HepG2 (cell line): ENCODE results near the gene RHOV. TPM values are rescaled to one million over a fixed set of nuclear protein-coding genes. Genes with fewer than 3 reads are reported as not detected.

Source experiments
- AGO2 ChIP-seq: fragments of 200-400 bp; formaldehyde crosslinking; optimal IDR thresholded peaks from 2 replicates; pipeline ENCODE3; 2017; ENCODE audit warnings: mild to moderate bottlenecking, low read depth, low read length, moderate library complexity
- AHR ChIP-seq: IDR thresholded peaks from 2 replicates; pipeline ENCODE4 v1.6.1; 2018; ENCODE audit warnings: missing genetic modification reagents, missing compliant biosample characterization
- HIVEP1 ChIP-seq: sonication (generic); formaldehyde crosslinking; IDR thresholded peaks from 2 replicates; pipeline ENCODE4 v1.4.0; 2020; ENCODE audit warnings: mild to moderate bottlenecking, missing genetic modification reagents
- KMT2A ChIP-seq: sonication (generic); formaldehyde crosslinking; IDR thresholded peaks from 2 replicates; pipeline ENCODE4 v1.4.0; 2020; ENCODE audit warnings: missing genetic modification reagents
- MAF1 ChIP-seq: sonication (generic); formaldehyde crosslinking; IDR thresholded peaks from 2 replicates; pipeline ENCODE4 v1.5.0; 2020; ENCODE audit warnings: missing genetic modification reagents, borderline replicate concordance
- MLX ChIP-seq: IDR thresholded peaks from 2 replicates; pipeline ENCODE4 v1.6.1; 2016
- REXO4 ChIP-seq: sonication (generic); formaldehyde crosslinking; IDR thresholded peaks from 2 replicates; pipeline ENCODE4 v1.8.0; 2022; ENCODE audit warnings: missing genetic modification reagents, mild to moderate bottlenecking, borderline replicate concordance
- SMYD3 ChIP-seq: sonication (generic); formaldehyde crosslinking; IDR thresholded peaks from 2 replicates; pipeline ENCODE4 v1.8.1; 2023; ENCODE audit warnings: mild to moderate bottlenecking, missing genetic modification reagents
- TFAP4 ChIP-seq: sonication (generic); IDR thresholded peaks from 2 replicates; pipeline ENCODE4 v1.6.1; 2016; ENCODE audit warnings: low read depth, borderline replicate concordance
- TOE1 ChIP-seq: sonication (generic); formaldehyde crosslinking; IDR thresholded peaks from 2 replicates; pipeline ENCODE4 v1.4.0; 2020; ENCODE audit warnings: mild to moderate bottlenecking, missing genetic modification reagents
- ZNF292 ChIP-seq: sonication (generic); formaldehyde crosslinking; IDR thresholded peaks from 2 replicates; pipeline ENCODE4 v1.8.1; 2022; ENCODE audit warnings: mild to moderate bottlenecking, low read depth, missing genetic modification reagents, borderline replicate concordance
- ZNF710 ChIP-seq: sonication (generic); formaldehyde crosslinking; IDR thresholded peaks from 2 replicates; pipeline ENCODE4 v1.5.0; 2020; ENCODE audit warnings: mild to moderate bottlenecking, missing genetic modification reagents, borderline replicate concordance
- ZNF747 ChIP-seq: sonication (generic); formaldehyde crosslinking; IDR thresholded peaks from 2 replicates; pipeline ENCODE4 v1.8.1; 2023; ENCODE audit warnings: missing genetic modification reagents, mild to moderate bottlenecking, borderline replicate concordance
- ZNF75D ChIP-seq: sonication (generic); formaldehyde crosslinking; IDR thresholded peaks from 2 replicates; pipeline ENCODE4 v1.8.1; 2023; ENCODE audit warnings: missing genetic modification reagents, mild to moderate bottlenecking, borderline replicate concordance
- ZUFSP ChIP-seq: sonication (generic); formaldehyde crosslinking; IDR thresholded peaks from 2 replicates; pipeline ENCODE4 v1.9.0; 2021; ENCODE audit warnings: missing genetic modification reagents, mild to moderate bottlenecking, borderline replicate concordance
- polyA plus RNA-seq, 8 experiments: library from polyadenylated mRNA; depleted of rRNA in 3 of 8; stranded (reverse) in 7 of 8; unstranded in 1 of 8; fragments of >200 nt; fragmentation: Illumina TruSeq in 4 of 8; extraction: Trizol in 4 of 8; gene quantifications; 2 replicates each; pipeline versions ENCODE4 v1.2.1 to v1.2.3, GENCODE V29; 2011 to 2016; ENCODE audit warnings: low read depth in 4 of 8, missing spikeins in 1 of 8, mixed read lengths in 1 of 8; ENCODE audit not compliant: insufficient read depth in 1 of 8
- total RNA-seq, 5 experiments: library from RNA; depleted of rRNA; stranded (reverse); fragments of >200 nt; fragmentation: Illumina TruSeq; extraction: Trizol; gene quantifications; 2 replicates each; pipeline ENCODE4 v1.2.3, GENCODE V29; 2016; ENCODE audit warnings: low read depth in 1 of 5
- TF ChIP-seq, protein P1 (sequence below): sonication (generic); formaldehyde crosslinking; IDR thresholded peaks from 2 replicates; pipeline ENCODE4 v1.4.0; 2020; ENCODE audit warnings: mild to moderate bottlenecking, missing genetic modification reagents
- TF ChIP-seq, protein P2 (sequence below): IDR thresholded peaks from 2 replicates; pipeline ENCODE4 v1.6.1; 2016; ENCODE audit warnings: missing genetic modification reagents, missing compliant biosample characterization
- TF ChIP-seq, protein P3 (sequence below): sonication (generic); formaldehyde crosslinking; IDR thresholded peaks from 2 replicates; pipeline ENCODE4 v1.5.1; 2020; ENCODE audit warnings: missing genetic modification reagents, mild to moderate bottlenecking, borderline replicate concordance
- TF ChIP-seq, protein P4 (sequence below): sonication (generic); formaldehyde crosslinking; IDR thresholded peaks from 2 replicates; pipeline ENCODE4 v1.5.0; 2020; ENCODE audit warnings: missing genetic modification reagents, mild to moderate bottlenecking, borderline replicate concordance

Gene RHOV
- total and polyA plus RNA-seq, 2 of the 13 experiments (the other 11 are each of a cell fraction or from before 2014, with no cell fraction given): 0.17 to 0.18 TPM

DNA sequence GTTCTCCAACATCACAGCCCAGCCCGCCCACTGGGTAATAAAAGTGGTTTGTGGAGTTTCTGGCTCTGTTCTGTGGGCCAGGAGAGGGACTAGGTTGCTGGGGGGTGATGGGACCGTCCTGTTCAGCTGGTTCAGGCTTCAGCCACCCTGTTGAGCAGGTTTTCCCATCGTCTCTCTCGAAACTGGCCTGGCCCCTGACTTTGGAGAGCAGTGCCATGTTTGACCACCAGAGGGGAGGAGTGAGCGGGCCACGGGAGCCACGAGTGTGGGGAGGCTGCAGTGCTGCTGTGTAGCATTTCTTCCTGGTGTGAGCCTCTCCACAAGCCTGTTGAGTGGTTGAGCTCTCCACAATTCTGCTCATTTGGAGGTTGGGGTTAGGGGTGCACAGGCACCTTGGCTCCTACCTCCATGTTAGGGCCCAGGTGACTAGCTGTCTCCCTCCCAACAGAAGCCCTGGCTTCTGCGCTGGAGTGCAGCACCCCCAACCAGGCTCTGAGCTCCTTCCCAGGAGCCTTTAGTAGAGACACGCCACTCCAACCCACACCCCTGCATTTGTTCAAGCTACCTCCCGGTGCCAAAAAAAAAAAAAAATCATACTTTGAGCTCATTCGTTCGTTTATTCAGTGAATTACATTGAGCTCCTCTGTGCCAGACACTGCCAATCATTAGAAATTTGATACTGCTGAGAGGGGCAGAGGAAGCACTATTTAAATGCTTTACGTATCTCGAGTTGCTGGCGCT lies 16.3 kb downstream of the RHOV start (continued):
- TF ChIP-seq ZUFSP (CRISPR knock-in tag) (no peak), AHR (no peak), ZNF75D (CRISPR knock-in tag) (no peak), HIVEP1 (CRISPR knock-in tag) (no peak), REXO4 (CRISPR knock-in tag) (no peak), MAF1 (CRISPR knock-in tag) (no peak), TFAP4 (peak; percentile 41; the same call in 1 of the 2 replicates), ZNF292 (CRISPR knock-in tag) (no peak), MLX (no peak), AGO2 (no peak), ZNF747 (CRISPR knock-in tag) (peak; percentile 42; the same call in 1 of the 2 replicates), SMYD3 (no peak), TOE1 (CRISPR knock-in tag) (no peak), KMT2A (CRISPR knock-in tag) (no peak), ZNF710 (no peak)
- TF ChIP-seq, protein P1, sequence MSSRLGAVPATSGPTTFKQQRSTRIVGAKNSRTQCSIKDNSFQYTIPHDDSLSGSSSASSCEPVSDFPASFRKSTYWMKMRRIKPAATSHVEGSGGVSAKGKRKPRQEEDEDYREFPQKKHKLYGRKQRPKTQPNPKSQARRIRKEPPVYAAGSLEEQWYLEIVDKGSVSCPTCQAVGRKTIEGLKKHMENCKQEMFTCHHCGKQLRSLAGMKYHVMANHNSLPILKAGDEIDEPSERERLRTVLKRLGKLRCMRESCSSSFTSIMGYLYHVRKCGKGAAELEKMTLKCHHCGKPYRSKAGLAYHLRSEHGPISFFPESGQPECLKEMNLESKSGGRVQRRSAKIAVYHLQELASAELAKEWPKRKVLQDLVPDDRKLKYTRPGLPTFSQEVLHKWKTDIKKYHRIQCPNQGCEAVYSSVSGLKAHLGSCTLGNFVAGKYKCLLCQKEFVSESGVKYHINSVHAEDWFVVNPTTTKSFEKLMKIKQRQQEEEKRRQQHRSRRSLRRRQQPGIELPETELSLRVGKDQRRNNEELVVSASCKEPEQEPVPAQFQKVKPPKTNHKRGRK (CRISPR knock-in tag): no peak
- TF ChIP-seq, protein P2, sequence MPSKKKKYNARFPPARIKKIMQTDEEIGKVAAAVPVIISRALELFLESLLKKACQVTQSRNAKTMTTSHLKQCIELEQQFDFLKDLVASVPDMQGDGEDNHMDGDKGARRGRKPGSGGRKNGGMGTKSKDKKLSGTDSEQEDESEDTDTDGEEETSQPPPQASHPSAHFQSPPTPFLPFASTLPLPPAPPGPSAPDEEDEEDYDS (CRISPR knock-in tag): no peak
- TF ChIP-seq, protein P3, sequence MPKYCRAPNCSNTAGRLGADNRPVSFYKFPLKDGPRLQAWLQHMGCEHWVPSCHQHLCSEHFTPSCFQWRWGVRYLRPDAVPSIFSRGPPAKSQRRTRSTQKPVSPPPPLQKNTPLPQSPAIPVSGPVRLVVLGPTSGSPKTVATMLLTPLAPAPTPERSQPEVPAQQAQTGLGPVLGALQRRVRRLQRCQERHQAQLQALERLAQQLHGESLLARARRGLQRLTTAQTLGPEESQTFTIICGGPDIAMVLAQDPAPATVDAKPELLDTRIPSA (CRISPR knock-in tag): no peak
- TF ChIP-seq, protein P4, sequence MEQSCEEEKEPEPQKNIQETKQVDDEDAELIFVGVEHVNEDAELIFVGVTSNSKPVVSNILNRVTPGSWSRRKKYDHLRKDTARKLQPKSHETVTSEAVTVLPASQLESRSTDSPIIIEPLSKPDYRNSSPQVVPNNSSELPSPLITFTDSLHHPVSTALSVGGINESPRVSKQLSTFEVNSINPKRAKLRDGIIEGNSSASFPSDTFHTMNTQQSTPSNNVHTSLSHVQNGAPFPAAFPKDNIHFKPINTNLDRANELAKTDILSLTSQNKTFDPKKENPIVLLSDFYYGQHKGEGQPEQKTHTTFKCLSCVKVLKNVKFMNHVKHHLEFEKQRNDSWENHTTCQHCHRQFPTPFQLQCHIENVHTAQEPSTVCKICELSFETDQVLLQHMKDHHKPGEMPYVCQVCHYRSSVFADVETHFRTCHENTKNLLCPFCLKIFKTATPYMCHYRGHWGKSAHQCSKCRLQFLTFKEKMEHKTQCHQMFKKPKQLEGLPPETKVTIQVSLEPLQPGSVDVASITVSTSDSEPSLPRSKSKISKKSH (CRISPR knock-in tag): no peak
